Measurements from ENCODE around the gene CPLX1. TPM values are rescaled to one million over a fixed set of nuclear protein-coding genes. Genes with fewer than 3 reads are reported as not detected.

CPLX1 gene
- total RNA-seq, 1 donor from 2014 or later = 1.1 TPM

GRCh38 chr4:821181-821591 lies 4.7 kb downstream of the CPLX1 start:
- H3K27ac ChIP-seq = no peak overlapping the region
- intact Hi-C loops (cut with DNase I) = no loop called here
- DNase-seq (ENCODE audit: low spot score in 2 of 2) = no peak
- no peaks in the 10 kb centered on the region for H3K36me3 ChIP-seq
- no peaks in the 10 kb centered on the region for H3K4me1 ChIP-seq
- no peak for TF ChIP-seq CTCF (IDR thresholded peaks at IDR 0.05)
- no peak overlapping the region for H3K4me3 ChIP-seq
- no peaks in the 10 kb centered on the region for H3K9me3 ChIP-seq
- peaks cover 16% of the 10 kb centered on the region for H3K27me3 ChIP-seq

- Histone ChIP-seq H3K27me3 (peaks cover 16% of the 10 kb centered on the region), H3K4me3 (no peak overlapping the region), H3K27ac (no peak overlapping the region), H3K9me3 (no peaks in the 10 kb centered on the region), H3K36me3 (no peaks in the 10 kb centered on the region), H3K4me1 (no peaks in the 10 kb centered on the region)
- TF ChIP-seq CTCF (IDR thresholded peaks at IDR 0.05) = no peak
- DNase-seq (ENCODE audit: low spot score in 2 of 2) = peak in 1 of 2 donors; percentile 51
- intact Hi-C loops (cut with DNase I) = no loop called here
Observed at GRCh38 chr4:820230-821172, 5.4 kb downstream of the CPLX1 start.

- Histone ChIP-seq H3K4me1 (no peaks in the 10 kb centered on the region), H3K4me3 (no peak overlapping the region), H3K9me3 (no peaks in the 10 kb centered on the region), H3K36me3 (no peaks in the 10 kb centered on the region), H3K27me3 (peaks cover 8% of the 10 kb centered on the region), H3K27ac (no peak overlapping the region)
- no peak for TF ChIP-seq CTCF (IDR thresholded peaks at IDR 0.05)
- peak in 1 of 2 donors; percentile 39 for DNase-seq (ENCODE audit: low spot score in 2 of 2)
- intact Hi-C loops (cut with DNase I) = no loop called here
Observed at GRCh38 chr4:819401-820229, 6.3 kb downstream of the CPLX1 start.

GRCh38 chr4:818106-818921 lies 7.6 kb downstream of the CPLX1 start:
- intact Hi-C loops (cut with DNase I) = no loop called here
- Histone ChIP-seq H3K4me1 (no peaks in the 10 kb centered on the region), H3K36me3 (no peaks in the 10 kb centered on the region), H3K27ac (no peak overlapping the region), H3K27me3 (peaks cover 4% of the 10 kb centered on the region), H3K4me3 (no peak overlapping the region), H3K9me3 (no peaks in the 10 kb centered on the region)
- TF ChIP-seq CTCF (IDR thresholded peaks at IDR 0.05) = no peak
- peak in 1 of 2 donors; percentile 61 for DNase-seq (ENCODE audit: low spot score in 2 of 2)

GRCh38 chr4:815464-816146 lies 10.3 kb downstream of the CPLX1 start:
- Histone ChIP-seq H3K36me3 (no peaks in the 10 kb centered on the region), H3K27me3 (no peaks in the 10 kb centered on the region), H3K27ac (no peak overlapping the region), H3K4me1 (no peaks in the 10 kb centered on the region), H3K4me3 (no peak overlapping the region), H3K9me3 (no peaks in the 10 kb centered on the region)
- no peak for DNase-seq (ENCODE audit: low spot score in 2 of 2)
- intact Hi-C loops (cut with DNase I) = no loop called here
- TF ChIP-seq CTCF (IDR thresholded peaks at IDR 0.05) = no peak
